Esophagus squamous epithelium (tissue), 4 donors: Measurements from ENCODE around the gene CRHR2.

Source experiments
- CTCF ChIP-seq, 6 experiments: fragments of 450-650 bp in 4 of 6; fragments of 200-600 bp in 2 of 6; sonication (generic) in 2 of 6; IDR thresholded peaks; one replicate each; pipeline ENCODE4 v1.5.1; 2016 to 2019; ENCODE audit warnings: antibody characterized with exemption in 6 of 6, mild to moderate bottlenecking in 4 of 6, moderate library complexity in 4 of 6
- POLR2A ChIP-seq, 4 donors: fragments of 450-650 bp; IDR thresholded peaks; one replicate each; pipeline ENCODE4 v1.6.1; 2017; ENCODE audit warnings: antibody characterized with exemption in 4 of 4, mild to moderate bottlenecking in 4 of 4, moderate library complexity in 3 of 4

GRCh38 chr7:30722187-30722586 lies 39.9 kb upstream of the CRHR2 start:
- TF ChIP-seq CTCF (IDR thresholded peaks at IDR 0.05) (no peak), POLR2A (IDR thresholded peaks at IDR 0.05) (no peak)
